GM18498 (cell line): ENCODE measurements around the gene C2CD4C.
"Not testable (repeated sequence)": the region's sequence is repeated elsewhere in the genome, so short reads cannot be mapped to it uniquely, and the experiment has no call there.

Experiments used
- ATAC-seq: cut with Tn5 transposase; IDR thresholded peaks from one replicate; pipeline ENCODE4 v1.9.1; 2021; ENCODE audit warnings: mild to moderate bottlenecking, moderate library complexity; ENCODE audit not compliant: unreplicated experiment

Gene C2CD4C, protein sequence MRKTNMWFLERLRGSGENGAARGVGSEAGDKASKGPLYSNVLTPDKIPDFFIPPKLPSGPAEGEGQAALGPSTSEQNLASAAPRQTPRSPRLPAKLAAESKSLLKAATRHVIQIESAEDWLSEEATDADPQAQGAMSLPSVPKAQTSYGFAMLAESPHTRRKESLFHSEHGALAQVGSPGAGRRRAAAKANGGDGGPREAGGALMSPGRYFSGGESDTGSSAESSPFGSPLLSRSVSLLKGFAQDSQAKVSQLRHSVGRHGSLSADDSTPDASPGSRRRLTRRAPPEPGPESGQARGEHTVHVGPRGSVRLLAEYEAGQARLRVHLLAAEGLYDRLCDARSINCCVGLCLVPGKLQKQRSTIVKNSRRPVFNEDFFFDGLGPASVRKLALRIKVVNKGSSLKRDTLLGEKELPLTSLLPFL

DNA sequence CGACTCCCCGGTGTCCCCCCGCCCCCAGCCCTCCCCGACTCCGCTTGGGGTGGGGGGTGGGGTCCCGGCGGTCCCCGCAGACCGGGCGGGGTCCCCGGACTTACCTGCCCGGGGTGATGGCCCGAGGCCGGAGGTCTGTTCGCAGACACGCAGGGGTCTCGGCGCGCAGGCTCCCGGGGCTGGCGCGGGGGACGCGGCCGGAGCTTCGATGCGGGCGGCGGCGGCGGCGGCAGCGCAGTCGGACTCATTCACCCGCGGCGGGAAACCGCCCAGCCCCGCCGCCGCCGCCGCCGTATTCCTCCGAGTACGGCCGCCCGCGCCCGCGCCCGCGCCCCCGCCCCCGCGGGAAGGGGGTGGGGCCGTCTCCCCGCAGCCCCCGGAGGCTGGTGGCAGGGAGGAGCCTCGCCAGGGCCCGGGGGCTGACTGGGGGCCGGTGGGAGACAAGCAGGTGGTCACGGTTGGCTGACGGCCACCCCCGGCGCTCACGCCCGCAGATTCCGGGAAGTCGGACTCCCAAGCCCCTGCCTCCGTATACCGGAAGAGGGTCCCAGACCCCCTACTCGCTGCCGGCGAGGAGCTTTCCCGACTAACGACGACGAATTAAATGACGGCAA, at the start of gene C2CD4C:
Gene C2CD4C, minus strand, starts transcription at position 246 of the 614 bp plus-strand sequence. CDS start 786 bp downstream, outside the sequence.
- no peak for ATAC-seq

DNA sequence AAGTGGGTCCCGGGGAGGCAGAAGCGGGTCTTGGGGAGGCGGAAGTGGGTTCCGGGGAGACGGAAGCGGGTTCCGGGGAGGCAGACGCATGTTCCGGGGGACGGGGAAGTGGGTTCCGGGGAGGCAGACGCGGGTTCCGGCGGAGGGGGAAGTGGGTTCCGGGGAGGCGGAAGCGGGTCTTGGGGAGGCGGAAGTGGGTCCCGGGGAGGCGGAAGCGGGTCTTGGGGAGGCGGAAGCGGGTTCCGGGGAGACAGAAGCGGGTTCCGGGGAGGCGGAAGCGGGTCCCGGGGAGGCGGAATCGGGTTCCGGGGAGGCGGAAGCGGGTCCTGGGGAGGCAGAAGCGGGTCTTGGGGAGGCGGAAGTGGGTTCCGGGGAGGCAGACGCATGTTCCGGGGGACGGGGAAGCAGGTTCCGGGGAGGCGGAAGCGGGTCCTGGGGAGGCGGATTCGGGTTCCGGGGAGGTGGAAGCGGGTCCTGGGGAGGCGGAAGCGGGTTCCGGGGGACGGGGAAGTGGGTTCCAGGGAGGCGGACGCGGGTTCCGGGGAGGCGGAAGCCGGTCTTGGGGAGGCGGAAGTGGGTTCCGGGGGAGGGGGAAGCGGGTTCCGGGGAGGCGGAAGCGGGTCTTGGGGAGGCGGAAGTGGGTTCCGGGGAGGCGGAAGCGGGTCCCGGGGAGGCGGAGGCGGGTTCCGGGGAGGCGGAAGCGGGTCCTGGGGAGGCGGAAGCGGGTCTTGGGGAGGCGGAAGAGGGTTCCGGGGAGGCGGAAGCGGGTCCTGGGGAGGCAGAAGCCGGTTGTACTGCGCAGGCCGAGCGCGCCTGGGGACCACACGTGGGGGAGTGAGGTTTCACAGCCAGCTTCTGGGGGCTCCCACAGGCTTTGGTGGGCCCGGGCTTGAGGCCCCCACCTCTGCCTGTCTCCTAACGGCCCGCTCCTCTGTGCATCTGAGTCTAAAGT, 49.4 kb upstream of the C2CD4C start:
- no peak for ATAC-seq

DNA sequence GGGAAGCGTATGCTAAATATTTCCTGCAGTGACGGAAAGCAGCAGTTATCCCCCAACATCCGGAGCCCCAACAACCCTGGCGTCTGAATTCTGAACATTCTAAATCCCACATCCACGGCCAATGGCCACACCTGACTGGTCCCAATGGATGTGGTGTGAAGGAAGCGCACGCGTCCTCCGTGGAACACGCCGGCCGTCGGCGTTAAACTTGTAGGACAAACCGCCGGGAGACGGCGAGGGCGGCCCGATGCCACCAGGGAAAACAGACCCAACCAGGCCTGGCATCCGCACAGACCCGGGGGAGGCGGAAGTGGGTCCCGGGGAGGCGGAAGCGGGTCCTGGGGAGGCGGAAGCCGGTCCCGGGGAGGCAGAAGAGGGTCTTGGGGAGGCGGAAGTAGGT, 48.7 kb upstream of the C2CD4C start:
- ATAC-seq = no peak

DNA sequence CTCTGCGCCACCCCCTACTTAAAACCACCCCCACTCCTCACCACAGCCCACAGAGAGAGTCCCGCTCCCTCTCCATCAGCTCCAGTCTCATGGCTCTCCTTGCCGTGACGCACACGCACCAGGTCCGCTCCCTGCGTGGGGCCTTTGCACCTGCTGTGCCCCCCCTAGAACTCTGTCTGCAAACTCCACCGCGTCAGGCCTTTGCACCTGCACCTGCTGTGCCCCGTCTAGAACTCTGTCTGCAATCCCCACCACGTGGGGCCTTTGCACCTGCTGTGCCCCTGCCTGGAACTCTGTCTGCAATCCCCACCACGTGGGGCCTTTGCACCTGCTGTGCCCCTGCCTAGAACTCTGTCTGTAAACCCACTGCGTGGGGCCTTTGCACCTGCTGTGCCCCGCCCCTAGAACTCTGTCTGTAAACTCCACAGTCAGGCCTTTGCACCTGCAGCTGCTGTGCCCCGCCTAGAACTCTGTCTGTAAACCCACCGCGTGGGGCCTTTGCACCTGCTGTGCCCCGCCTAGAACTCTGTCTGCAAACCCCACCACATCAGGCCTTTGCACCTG, 47.7 kb upstream of the C2CD4C start:
- no peak for ATAC-seq

DNA sequence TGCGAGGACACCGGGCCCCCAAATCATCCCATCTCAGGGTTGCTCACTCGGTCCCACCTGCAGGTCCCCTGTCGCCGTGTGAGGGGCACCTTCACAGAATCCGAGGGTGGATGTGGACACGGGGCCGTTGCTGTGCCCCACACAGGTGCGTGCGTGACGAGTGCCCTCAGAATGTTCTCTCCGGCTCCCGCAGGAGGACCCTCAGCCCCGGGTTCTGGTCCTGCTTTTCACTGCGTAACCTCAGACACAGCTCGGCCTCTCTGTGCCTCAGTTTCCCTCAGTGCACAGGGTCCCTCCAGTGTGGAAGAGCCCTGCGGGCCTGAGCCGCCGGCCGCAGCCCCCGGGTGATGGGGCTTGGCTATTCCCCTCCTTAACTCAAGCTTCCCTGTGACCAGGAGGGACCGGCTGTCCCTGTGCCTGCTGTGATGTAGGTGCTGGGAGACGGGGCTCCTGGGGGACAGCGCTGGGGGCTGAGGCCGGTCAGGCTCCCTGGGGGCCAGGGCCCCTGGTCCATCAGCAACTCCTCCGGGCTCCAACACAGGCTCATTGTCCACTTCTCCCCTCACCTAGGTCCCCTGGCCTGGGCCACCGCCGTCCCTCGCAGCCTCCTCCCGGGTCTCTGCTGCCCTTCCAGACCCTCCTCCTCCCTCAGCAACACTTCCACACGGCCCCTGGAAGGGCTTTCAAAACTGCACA, 47.1 kb upstream of the C2CD4C start:
- no peak for ATAC-seq

DNA sequence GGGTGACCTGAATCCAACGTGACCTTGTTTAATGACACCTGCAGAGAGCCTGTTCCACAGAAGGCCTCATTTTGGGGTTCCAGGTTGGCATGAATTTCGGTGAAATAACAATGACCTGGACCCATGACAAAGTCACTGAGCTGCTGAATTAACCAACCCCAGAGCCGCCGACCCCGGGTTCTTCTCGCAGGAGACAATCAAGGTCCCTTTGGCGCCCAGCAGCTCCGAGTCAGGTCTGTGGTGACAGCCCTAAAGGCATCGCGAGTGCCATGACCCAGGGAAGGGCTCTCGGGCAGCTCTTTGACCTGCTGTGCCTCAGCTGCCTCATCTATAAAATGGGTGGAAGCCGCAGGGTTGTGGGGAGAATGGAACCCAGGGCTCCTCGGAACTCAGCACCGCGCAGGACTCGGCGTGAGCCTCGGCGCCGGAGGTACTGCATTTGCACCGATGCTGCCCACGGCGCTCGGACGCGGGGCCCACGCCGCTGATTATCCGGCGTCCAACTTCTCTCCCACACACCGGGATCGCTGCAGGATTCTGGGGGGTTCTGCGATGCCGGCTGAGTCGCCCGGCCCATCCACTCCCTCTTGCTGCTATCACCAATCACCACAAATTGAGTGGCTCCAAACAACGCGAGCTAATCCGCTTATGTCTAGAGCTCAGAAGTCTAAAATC, 46.2 kb upstream of the C2CD4C start:
- no peak for ATAC-seq

DNA sequence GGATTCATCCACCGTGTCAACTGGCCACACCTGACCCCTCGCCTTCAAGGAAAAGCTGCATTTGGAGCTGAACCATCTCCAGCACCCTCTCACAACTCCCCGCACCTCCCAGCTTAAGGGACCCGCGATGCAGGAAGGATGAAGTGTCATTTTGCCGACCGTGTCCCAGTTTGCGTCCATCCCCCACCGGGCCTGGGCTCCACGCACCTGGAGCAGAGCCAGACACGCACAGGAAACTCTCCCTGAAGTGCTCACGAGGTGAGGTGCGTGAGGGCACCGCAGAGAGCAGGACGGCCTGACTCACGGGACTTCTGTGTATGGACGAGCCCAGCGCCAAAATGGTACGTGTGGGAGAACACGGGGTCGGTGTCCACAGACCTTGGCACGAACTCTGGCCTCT, 44.7 kb upstream of the C2CD4C start:
- ATAC-seq = no peak

DNA sequence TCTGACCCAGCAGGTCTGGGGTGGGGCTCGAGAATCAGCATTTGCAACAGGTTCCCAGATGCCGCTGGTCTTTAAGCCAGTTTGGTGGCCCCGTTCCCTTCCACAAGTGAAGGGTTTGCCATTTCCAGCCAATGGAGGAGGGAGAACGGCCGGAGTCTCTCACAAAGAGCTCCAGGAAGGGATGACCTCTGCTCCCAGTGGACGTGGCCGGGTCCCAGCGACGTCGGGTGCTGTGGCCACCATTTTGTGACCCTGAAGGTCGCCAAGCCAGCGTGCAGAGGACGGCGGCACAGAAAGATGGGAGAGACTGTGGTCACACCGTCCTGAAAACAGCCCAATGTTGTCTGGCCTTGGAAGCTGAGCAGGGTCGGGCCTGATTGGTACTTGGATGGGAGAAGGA, 43.9 kb upstream of the C2CD4C start:
- ATAC-seq = no peak

DNA sequence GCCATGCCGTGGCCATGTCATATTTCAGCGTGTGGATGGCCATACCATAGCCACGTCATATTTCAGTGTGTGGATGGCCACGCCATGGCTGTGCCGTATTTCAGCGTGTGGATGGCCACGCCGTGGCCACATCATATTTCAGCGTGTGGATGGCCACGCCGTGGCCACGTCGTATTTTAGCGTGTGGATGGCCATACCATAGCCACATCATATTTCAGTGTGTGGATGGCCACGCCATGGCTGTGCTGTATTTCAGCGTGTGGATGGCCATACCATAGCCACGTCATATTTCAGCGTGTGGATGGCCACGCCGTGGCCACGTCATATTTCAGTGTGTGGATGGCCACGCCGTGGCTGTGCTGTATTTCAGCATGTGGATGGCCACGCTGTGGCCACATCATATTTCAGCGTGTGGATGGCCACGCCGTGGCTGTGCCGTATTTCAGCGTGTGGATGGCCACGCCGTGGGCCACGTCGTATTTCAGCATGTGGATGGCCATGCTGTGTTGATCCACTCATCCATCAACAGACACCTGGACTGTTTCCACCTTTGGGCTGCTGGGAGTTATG, 42.0 kb upstream of the C2CD4C start:
- not testable (repeated sequence) for ATAC-seq

DNA sequence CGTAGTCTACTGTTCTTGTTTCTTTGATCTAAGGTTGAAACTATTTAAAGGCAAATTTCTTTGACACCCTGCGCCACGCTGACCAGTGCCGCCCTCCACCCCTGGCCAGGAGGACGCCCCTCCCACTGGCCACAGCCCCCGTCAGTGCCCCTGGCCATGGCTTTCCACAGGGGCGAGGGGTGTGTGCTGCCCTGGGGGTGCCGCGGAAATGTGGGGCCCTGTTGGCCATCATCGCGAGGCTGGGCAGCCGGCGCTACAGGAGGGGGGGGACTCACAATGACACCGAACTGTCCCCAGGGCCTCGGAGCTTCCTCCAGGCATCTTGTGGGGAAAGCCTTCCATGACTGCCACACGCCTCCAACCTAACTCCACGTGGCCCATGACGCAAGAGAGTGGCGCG, 41.0 kb upstream of the C2CD4C start:
- no peak for ATAC-seq

DNA sequence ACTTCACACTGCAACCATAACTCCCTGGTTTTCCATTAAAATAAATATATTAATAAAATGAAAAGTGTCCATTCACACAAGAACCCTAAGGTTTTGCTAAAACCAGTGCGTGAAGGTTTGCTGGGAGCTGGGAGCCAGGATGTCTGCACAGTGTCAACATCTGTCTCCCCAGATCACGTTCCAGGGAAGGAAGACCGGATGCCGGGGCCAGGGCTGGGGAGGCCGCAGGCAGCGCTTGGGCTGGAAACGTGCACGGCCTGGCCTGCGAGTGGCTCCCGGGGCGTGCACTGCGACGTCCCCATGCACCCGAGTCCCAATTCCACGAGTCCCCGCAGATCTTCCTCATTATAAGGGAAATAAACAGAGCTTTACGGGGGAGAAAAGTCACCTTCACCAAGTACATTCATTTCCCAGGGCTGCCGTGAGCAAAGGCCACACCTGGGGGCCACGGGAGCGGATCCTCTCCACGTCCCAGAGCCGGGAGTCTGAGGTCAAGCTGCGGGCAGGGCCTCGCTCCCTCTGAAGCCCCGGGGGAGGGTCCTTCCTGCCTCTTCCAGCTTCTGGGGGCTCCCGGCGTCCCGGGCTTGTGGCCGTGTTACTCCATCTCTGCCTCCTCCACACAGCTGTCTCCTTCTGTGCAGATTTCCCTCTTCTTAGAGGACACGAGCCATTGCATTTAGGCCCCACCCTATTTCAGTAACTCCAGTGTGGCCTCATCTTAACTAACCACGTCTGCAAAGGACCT, 39.0 kb upstream of the C2CD4C start:
- ATAC-seq = no peak

DNA sequence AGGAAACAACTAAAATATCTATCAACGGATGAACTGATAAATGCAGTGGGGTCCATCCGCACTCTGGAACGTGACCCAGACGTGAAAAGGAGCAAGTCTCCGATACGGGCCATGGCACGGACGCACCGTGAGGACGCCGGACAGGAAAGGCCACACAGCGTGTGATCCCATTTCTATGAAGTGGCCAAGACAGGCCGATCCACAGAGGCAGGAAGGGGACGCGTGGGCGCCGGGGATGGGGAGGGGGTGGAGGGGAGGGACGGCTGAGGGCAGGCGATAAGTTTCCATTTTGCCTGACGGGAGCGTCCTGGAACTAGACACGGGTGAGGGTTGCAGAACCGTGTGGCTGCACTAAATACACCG, 38.1 kb upstream of the C2CD4C start:
- no peak for ATAC-seq

DNA sequence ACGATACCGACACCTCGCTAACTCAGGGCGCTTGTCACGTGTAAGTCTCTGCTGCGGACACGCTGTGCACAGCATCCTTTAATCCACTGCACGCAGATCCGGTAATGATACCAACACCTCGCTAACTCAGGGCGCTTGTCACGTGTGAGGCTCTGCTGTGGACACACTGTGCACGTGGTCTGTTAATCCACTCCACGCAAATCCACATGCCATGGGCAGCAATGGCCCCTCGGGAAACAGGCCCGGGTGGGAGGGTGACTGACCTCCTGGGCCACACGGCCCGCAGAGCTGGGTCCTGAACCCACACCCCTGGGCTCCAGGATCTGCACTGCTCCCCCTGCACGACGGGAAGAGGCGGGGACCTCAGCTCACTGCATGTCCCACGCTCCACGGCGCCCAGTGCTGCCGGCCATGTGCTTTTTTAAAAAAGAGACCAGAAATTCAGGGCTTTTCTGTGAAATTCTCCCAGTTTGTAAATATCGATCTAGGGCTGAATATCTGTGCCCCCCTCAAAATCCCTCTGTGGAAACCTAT, 35.8 kb upstream of the C2CD4C start:
- ATAC-seq = no peak

DNA sequence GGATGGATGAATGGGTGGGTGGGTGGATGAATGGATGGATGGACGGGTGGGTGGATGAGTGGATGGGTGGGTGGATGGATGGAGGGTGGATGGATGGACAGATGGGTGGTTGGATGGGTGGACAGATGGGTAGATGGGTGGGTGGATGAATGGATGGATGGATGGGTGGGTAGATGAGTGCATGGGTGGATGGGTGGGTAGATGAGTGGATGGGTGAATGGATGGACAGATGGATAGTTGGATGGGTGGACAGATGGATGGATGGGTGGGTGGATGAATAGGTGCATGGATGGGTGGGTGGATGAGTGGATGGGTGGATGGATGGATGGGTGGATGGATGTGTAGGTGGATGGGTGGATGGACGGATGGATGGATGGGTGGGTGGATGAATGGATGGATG, 34.1 kb upstream of the C2CD4C start:
- no peak for ATAC-seq

DNA sequence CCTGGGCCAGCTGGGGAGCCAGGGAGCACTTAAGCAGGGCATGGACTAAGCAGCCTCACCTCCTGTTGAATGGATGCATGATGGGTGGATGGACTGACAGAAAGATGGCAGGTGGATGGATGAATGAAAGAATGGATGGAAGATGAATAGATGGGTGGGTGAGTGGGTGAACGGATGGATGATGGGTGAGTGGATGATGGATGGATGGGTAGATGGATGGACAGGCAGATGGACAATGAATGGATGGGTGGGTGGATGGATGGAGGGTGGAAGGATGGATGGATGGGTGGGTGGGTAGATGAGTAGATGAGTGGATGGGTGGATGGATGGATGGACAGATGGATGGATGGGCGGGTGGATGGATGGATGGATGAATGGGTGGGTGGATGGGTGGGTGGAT, 33.1 kb upstream of the C2CD4C start:
- ATAC-seq = no peak

DNA sequence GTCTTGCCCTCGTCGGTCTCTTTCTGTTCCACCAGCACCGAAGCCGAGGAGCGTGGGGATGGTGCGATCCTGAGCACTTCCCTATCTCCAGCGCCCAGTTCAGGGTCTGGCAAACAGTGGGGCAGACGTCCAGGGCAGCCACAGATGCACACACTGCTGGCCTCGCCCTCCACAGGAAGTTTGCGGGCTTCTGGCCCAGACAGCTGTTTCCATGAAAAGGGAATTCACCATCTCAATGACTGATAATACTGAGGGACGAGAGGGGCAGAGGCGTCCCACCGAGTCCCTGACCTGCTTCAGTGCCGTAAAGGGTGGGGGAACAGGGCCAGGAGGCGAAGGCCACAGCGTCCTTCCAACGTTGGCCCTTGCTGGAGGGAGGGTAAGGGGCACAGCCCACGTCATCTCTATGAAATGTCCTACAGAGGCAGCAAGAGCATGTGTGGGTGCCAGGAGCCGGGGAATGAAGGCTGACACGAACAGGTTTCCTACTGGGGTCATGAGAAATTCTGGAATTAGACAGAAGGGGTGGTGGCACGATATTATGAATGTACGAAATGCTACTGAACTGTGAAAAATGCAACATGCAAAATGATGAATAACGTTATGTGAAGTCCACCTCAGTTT, 32.4 kb upstream of the C2CD4C start:
- no peak for ATAC-seq

DNA sequence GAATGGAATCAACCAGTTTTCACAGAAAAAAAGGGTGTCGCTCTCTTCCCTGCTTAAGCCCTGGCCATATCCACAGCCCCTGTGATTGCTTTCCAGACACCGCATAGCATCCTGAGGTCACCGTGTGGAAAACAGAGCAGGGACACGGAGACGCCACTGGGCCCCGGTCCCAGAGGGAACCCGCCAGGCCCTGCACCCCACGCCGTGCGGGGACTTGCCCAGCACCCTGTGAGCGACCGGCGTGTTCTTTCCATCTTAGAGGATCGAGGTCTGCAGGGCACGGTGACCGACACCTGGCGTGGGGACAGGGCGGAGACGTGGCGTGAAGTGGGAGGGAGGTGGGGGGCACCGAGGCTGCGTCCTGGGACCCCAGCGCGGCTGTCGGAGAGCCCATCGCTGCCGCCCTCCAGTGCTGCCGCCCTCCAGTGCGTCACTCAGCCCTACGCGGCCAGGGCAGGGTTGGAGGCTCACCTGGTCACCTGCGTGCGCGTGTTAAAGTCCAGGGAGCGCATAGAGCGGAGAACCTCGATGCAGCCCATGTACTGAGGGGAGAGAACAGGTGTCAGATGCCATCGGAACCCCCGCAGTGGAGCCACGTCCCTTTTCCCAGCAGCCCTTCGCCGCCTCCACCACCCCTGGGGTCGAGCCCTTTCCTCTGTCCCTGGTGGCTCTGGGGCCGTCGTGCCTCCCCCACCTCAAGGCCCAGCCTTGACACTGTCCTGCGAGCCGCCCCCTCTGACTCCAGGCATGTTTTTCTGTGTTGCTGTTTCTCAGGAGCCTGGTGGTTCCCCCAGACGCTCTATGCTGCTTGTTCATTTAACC, 31.7 kb upstream of the C2CD4C start:
- ATAC-seq = no peak
